ENCODE measurements around the gene SEMA3G. TPM values are rescaled to one million over a fixed set of nuclear protein-coding genes. Genes with fewer than 3 reads are reported as not detected.

The SEMA3G gene
- total and polyA plus RNA-seq, 2 donors (not counting 1 experiment from before 2014, with no cell fraction given): 0.02 to 0.17 TPM

- H3K9ac ChIP-seq (ENCODE audit: insufficient read depth, low read length): no peak overlapping the region
- no peaks in the 10 kb centered on the region for H3K4me1 ChIP-seq (ENCODE audit: control insufficient read depth, extremely low read depth, insufficient read depth, low read length)
- H4K20me1 ChIP-seq (ENCODE audit: control insufficient read depth, extremely low read depth, insufficient read depth, low read length): no peaks in the 10 kb centered on the region
- no peak overlapping the region for H3K4me3 ChIP-seq (replicated peaks in 1 of 4; ENCODE audit: control extremely low read depth in 1 of 4, insufficient read depth in 1 of 4, low read depth in 3 of 4, low read length in 4 of 4)
- H2AFZ ChIP-seq (ENCODE audit: low read length): no peak overlapping the region
- DNase-seq (ENCODE audit: low read depth in 2 of 2): no peak
- TF ChIP-seq, protein P1, sequence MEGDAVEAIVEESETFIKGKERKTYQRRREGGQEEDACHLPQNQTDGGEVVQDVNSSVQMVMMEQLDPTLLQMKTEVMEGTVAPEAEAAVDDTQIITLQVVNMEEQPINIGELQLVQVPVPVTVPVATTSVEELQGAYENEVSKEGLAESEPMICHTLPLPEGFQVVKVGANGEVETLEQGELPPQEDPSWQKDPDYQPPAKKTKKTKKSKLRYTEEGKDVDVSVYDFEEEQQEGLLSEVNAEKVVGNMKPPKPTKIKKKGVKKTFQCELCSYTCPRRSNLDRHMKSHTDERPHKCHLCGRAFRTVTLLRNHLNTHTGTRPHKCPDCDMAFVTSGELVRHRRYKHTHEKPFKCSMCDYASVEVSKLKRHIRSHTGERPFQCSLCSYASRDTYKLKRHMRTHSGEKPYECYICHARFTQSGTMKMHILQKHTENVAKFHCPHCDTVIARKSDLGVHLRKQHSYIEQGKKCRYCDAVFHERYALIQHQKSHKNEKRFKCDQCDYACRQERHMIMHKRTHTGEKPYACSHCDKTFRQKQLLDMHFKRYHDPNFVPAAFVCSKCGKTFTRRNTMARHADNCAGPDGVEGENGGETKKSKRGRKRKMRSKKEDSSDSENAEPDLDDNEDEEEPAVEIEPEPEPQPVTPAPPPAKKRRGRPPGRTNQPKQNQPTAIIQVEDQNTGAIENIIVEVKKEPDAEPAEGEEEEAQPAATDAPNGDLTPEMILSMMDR (conservative IDR thresholded peaks at IDR 0.05 in 1 of 2, IDR thresholded peaks at IDR 0.05 in 1 of 2; ENCODE audit: low read depth in 1 of 2, low read length in 2 of 2): no peak
- TF ChIP-seq EZH2 (IDR thresholded peaks at IDR 0.05; ENCODE audit: low read length, missing control alignments): no peak
- H3K79me2 ChIP-seq (ENCODE audit: control insufficient read depth, insufficient read depth, low read length): no peaks in the 10 kb centered on the region
- H3K4me2 ChIP-seq (ENCODE audit: extremely low read depth, insufficient read depth, low read length): no peak overlapping the region
- peaks cover 33% of the 10 kb centered on the region for H3K36me3 ChIP-seq (ENCODE audit: control insufficient read depth, insufficient read depth, low read length)
- no peaks in the 10 kb centered on the region for H3K27me3 ChIP-seq (ENCODE audit: control insufficient read depth, insufficient read depth, low read length)
- H3K27ac ChIP-seq (ENCODE audit: insufficient read depth, low read length): no peak overlapping the region
- no peaks in the 10 kb centered on the region for H3K9me3 ChIP-seq (ENCODE audit: control insufficient read depth, insufficient read depth, low read depth, low read length)
Measured at GRCh38 chr3:52401021-52401420, 43.9 kb downstream of the SEMA3G start.

DNA sequence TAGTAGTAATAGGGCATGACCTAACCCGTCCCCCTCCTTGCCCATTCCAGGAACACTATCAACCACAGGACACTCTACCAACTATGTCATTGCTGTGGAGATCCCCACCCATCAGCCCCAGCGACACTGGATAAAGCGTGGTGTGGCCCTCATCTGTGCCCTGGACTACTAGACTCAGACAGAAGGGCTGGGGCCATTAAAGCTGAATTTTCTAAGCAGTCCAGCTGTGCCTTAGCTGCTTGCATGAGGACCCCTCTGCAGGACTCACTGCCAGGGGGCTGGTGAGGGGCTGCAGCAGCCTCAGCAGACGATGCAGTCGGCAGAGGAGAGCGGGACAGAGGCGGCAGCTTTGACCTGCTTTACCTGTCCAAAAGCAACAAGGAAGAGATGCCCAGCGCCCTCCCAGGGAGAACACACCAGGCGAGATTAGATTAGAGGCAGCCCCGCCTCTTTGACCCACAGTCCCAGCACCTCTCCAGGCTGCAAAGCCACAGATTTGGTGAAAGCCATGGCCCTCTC is 44.6 kb downstream of the SEMA3G start:
- Histone ChIP-seq H3K27me3 (ENCODE audit: control insufficient read depth, insufficient read depth, low read length) (peaks cover 3% of the 10 kb centered on the region), H3K27ac (ENCODE audit: insufficient read depth, low read length) (no peak overlapping the region), H3K9me3 (ENCODE audit: control insufficient read depth, insufficient read depth, low read depth, low read length) (no peaks in the 10 kb centered on the region), H4K20me1 (ENCODE audit: control insufficient read depth, extremely low read depth, insufficient read depth, low read length) (no peaks in the 10 kb centered on the region), H3K36me3 (ENCODE audit: control insufficient read depth, insufficient read depth, low read length) (peaks cover 28% of the 10 kb centered on the region), H2AFZ (ENCODE audit: low read length) (no peak overlapping the region), H3K79me2 (ENCODE audit: control insufficient read depth, insufficient read depth, low read length) (no peaks in the 10 kb centered on the region), H3K4me1 (ENCODE audit: control insufficient read depth, extremely low read depth, insufficient read depth, low read length) (no peaks in the 10 kb centered on the region), H3K4me2 (ENCODE audit: extremely low read depth, insufficient read depth, low read length) (no peak overlapping the region), H3K9ac (ENCODE audit: insufficient read depth, low read length) (no peak overlapping the region), H3K4me3 (replicated peaks in 1 of 4; ENCODE audit: control extremely low read depth in 1 of 4, insufficient read depth in 1 of 4, low read depth in 3 of 4, low read length in 4 of 4) (no peak overlapping the region)
- no peak for DNase-seq (ENCODE audit: low read depth in 2 of 2)
- TF ChIP-seq, protein P1 (conservative IDR thresholded peaks at IDR 0.05 in 1 of 2, IDR thresholded peaks at IDR 0.05 in 1 of 2; ENCODE audit: low read depth in 1 of 2, low read length in 2 of 2): no peak
- TF ChIP-seq EZH2 (IDR thresholded peaks at IDR 0.05; ENCODE audit: low read length, missing control alignments): no peak

- Histone ChIP-seq H3K36me3 (ENCODE audit: control insufficient read depth, insufficient read depth, low read length) (peaks cover 23% of the 10 kb centered on the region), H3K9me3 (ENCODE audit: control insufficient read depth, insufficient read depth, low read depth, low read length) (no peaks in the 10 kb centered on the region), H3K4me2 (ENCODE audit: extremely low read depth, insufficient read depth, low read length) (no peak overlapping the region), H4K20me1 (ENCODE audit: control insufficient read depth, extremely low read depth, insufficient read depth, low read length) (no peaks in the 10 kb centered on the region), H3K4me3 (replicated peaks in 1 of 4; ENCODE audit: control extremely low read depth in 1 of 4, insufficient read depth in 1 of 4, low read depth in 3 of 4, low read length in 4 of 4) (no peak overlapping the region), H3K79me2 (ENCODE audit: control insufficient read depth, insufficient read depth, low read length) (no peaks in the 10 kb centered on the region), H3K27ac (ENCODE audit: insufficient read depth, low read length) (no peak overlapping the region), H3K27me3 (ENCODE audit: control insufficient read depth, insufficient read depth, low read length) (peaks cover 4% of the 10 kb centered on the region), H3K9ac (ENCODE audit: insufficient read depth, low read length) (no peak overlapping the region), H2AFZ (ENCODE audit: low read length) (no peak overlapping the region), H3K4me1 (ENCODE audit: control insufficient read depth, extremely low read depth, insufficient read depth, low read length) (no peaks in the 10 kb centered on the region)
- no peak for DNase-seq (ENCODE audit: low read depth in 2 of 2)
- no peak for TF ChIP-seq EZH2 (IDR thresholded peaks at IDR 0.05; ENCODE audit: low read length, missing control alignments)
- TF ChIP-seq, protein P1 (conservative IDR thresholded peaks at IDR 0.05 in 1 of 2, IDR thresholded peaks at IDR 0.05 in 1 of 2; ENCODE audit: low read depth in 1 of 2, low read length in 2 of 2): no peak
Measured at GRCh38 chr3:52399593-52399992, 45.3 kb downstream of the SEMA3G start.
